Motor neuron (in vitro differentiated cells): ENCODE measurements around the gene SECISBP2L. TPM values are rescaled to one million over a fixed set of nuclear protein-coding genes. Genes with fewer than 3 reads are reported as not detected.
A peak's percentile ranks its signal among the peaks of the same experiment; 100 is the strongest.

ENCODE experiments used
- ATAC-seq, 8 experiments: fragments of 200-7000 bp; cut with Tn5 transposase; replicated peaks in 6 of 8; 2 replicates each; pipeline ENCODE4 v1.8.0; 2021; ENCODE audit warnings: mild to moderate bottlenecking in 8 of 8, moderate library complexity in 8 of 8
- H3K27ac ChIP-seq, 2 donors: fragments of 250-450 bp; sonication (Bioruptor Pico); 2 replicates each; pipeline ENCODE4 v1.9.0; 2021; ENCODE audit warnings: antibody characterized with exemption in 2 of 2, mild to moderate bottlenecking in 2 of 2, moderate library complexity in 1 of 2
- H3K4me1 ChIP-seq, 2 donors: fragments of 250-450 bp; sonication (Bioruptor Pico); replicated peaks in 1 of 2; 2 replicates each; pipeline ENCODE4 v1.6.1; 2021; ENCODE audit warnings: antibody characterized with exemption in 2 of 2, mild to moderate bottlenecking in 2 of 2, moderate library complexity in 1 of 2
- H3K4me3 ChIP-seq, 5 donors: fragments of 250-450 bp; sonication (Bioruptor Pico); 2 replicates each; pipeline ENCODE4 v1.9.0; 2021; ENCODE audit warnings: antibody characterized with exemption in 5 of 5, mild to moderate bottlenecking in 5 of 5, moderate library complexity in 4 of 5
- WGBS, 10 experiments: fragments of 450-650 bp; shearing (Covaris generic); methylation state at CpG; one replicate each; pipeline ENCODE4 v1.0.0; 2022; 5-methylcytosine and 5-hydroxymethylcytosine counted together
- in situ Hi-C, 9 experiments: fragments of 400-800 bp; cut with MboI; loops; one replicate each; pipeline ENCODE4 v1.15.0; 2021; ENCODE audit warnings: low sequenced_read_pairs in 9 of 9, low pct_unique_long_range_greater_than_20kb in 2 of 9; ENCODE audit not compliant: unreplicated experiment in 9 of 9
- total RNA-seq, 8 experiments: library from RNA; unstranded; fragments of 300-600 nt; gene quantifications; 2 replicates each; pipeline versions ENCODE4 v1.2.3 to v1.2.4, GENCODE V29; 2022

SECISBP2L gene
- total RNA-seq, 8 experiments from 2014 or later: 27.1 to 58.8 (median 35.3) TPM

GRCh38 chr15:49023354-49023753, 22.9 kb downstream of the SECISBP2L start:
- in situ Hi-C loops: no loop called here
- Histone ChIP-seq H3K4me3 (no peak overlapping the region), H3K27ac (no peak overlapping the region), H3K4me1 (no peaks in the 10 kb centered on the region)
- ATAC-seq: no peak
- 91 to 100% (median 100%) methylated on average over 1 to 3 of the region's 3 CpGs; no CpG with 5 or more reads in 1 of the 10 experiments for WGBS, 10 experiments

GRCh38 chr15:49015896-49016295, 30.4 kb downstream of the SECISBP2L start:
- Histone ChIP-seq H3K27ac (no peak overlapping the region), H3K4me3 (no peak overlapping the region), H3K4me1 (no peaks in the 10 kb centered on the region)
- in situ Hi-C loops: no loop called here
- 25 to 100% (median 83%) methylated on average over 1 to 2 of the region's 2 CpGs; no CpG with 5 or more reads in 1 of the 10 experiments for WGBS, 10 experiments
- peak in 1 of 8 experiments; percentile 24 for ATAC-seq

- Histone ChIP-seq H3K4me1 (no peaks in the 10 kb centered on the region), H3K27ac (no peak overlapping the region), H3K4me3 (no peak overlapping the region)
- ATAC-seq: no peak
- in situ Hi-C loops: no loop called here
- 73 to 100% (median 96%) methylated on average over 1 to 2 of the region's 2 CpGs; no CpG with 5 or more reads in 2 of the 10 experiments for WGBS, 10 experiments
These were observed 46.9 kb downstream of the SECISBP2L start for GRCh38 chr15:48999314-48999713.

GRCh38 chr15:48996276-48996675, 50.0 kb downstream of the SECISBP2L start:
- 86 to 100% (median 100%) methylated on average over 1 to 2 of the region's 2 CpGs for WGBS, 10 experiments
- Histone ChIP-seq H3K4me1 (no peaks in the 10 kb centered on the region), H3K4me3 (no peak overlapping the region), H3K27ac (no peak overlapping the region)
- ATAC-seq: no peak
- in situ Hi-C loops: no loop called here

GRCh38 chr15:48993380-48993779, 52.9 kb downstream of the SECISBP2L start:
- no peak overlapping the region for H3K4me3 ChIP-seq
- peak in 2 of 8 experiments; percentile 48 to 52 for ATAC-seq
- no peaks in the 10 kb centered on the region for H3K4me1 ChIP-seq
- no peak overlapping the region for H3K27ac ChIP-seq
- in situ Hi-C loops: no loop called here

GRCh38 chr15:48992545-48992944, 53.7 kb downstream of the SECISBP2L start:
- in situ Hi-C loops: no loop called here
- no peak overlapping the region for H3K27ac ChIP-seq
- H3K4me1 ChIP-seq: no peaks in the 10 kb centered on the region
- ATAC-seq: no peak
- WGBS, 10 experiments: 100% methylated on average over 1 of the region's 1 CpG; no CpG with 5 or more reads in 8 of the 10 experiments
- H3K4me3 ChIP-seq: no peak overlapping the region

- no peak overlapping the region for H3K4me3 ChIP-seq
- WGBS, 10 experiments: 20 to 100% (median 87%) methylated on average over 1 to 6 of the region's 6 CpGs; no CpG with 5 or more reads in 1 of the 10 experiments
- H3K27ac ChIP-seq: no peak overlapping the region
- H3K4me1 ChIP-seq: no peaks in the 10 kb centered on the region
- no peak for ATAC-seq
- in situ Hi-C loops: no loop called here
These were observed 54.1 kb downstream of the SECISBP2L start for GRCh38 chr15:48992096-48992495.

- Histone ChIP-seq H3K4me1 (no peaks in the 10 kb centered on the region), H3K27ac (no peak overlapping the region), H3K4me3 (no peak overlapping the region)
- no peak for ATAC-seq
- WGBS, 10 experiments: 0 to 92% (median 67%) methylated on average over 1 of the region's 1 CpG; no CpG with 5 or more reads in 2 of the 10 experiments
- in situ Hi-C loops: no loop called here
These were observed 57.1 kb downstream of the SECISBP2L start for GRCh38 chr15:48989170-48989569.

GRCh38 chr15:48987142-48987541, 59.1 kb downstream of the SECISBP2L start:
- H3K4me3 ChIP-seq: no peak overlapping the region
- H3K27ac ChIP-seq: no peak overlapping the region
- in situ Hi-C loops: no loop called here
- no peaks in the 10 kb centered on the region for H3K4me1 ChIP-seq
- ATAC-seq: no peak

GRCh38 chr15:48986240-48986639, 60.0 kb downstream of the SECISBP2L start:
- ATAC-seq: no peak
- H3K4me1 ChIP-seq: no peaks in the 10 kb centered on the region
- in situ Hi-C loops: no loop called here
- H3K4me3 ChIP-seq: no peak overlapping the region
- H3K27ac ChIP-seq: no peak overlapping the region
- 50 to 100% (median 88%) methylated on average over 1 to 5 of the region's 5 CpGs for WGBS, 10 experiments

GRCh38 chr15:48985516-48985915, 60.7 kb downstream of the SECISBP2L start:
- Histone ChIP-seq H3K4me3 (no peak overlapping the region), H3K27ac (no peak overlapping the region), H3K4me1 (no peaks in the 10 kb centered on the region)
- ATAC-seq: no peak
- in situ Hi-C loops: no loop called here
- 0 to 100% (median 100%) methylated on average over 1 to 2 of the region's 3 CpGs; no CpG with 5 or more reads in 3 of the 10 experiments for WGBS, 10 experiments

GRCh38 chr15:48984811-48985352, 61.4 kb downstream of the SECISBP2L start:
- H3K27ac ChIP-seq: no peak overlapping the region
- ATAC-seq: peak in 3 of 8 experiments; percentile 33 to 81 (median 61)

GRCh38 chr15:48984021-48984710, 62.1 kb downstream of the SECISBP2L start:
- ATAC-seq: no peak
- Histone ChIP-seq H3K27ac (no peak overlapping the region), H3K4me3 (no peak overlapping the region), H3K4me1 (no peaks in the 10 kb centered on the region)
- in situ Hi-C loops: no loop called here
- WGBS, 10 experiments: 46 to 100% (median 79%) methylated on average over 1 to 6 of the region's 7 CpGs; no CpG with 5 or more reads in 1 of the 10 experiments

More at GRCh38 chr15:48984811-48985352, 61.4 kb downstream of the SECISBP2L start:
- Histone ChIP-seq H3K4me1 (no peaks in the 10 kb centered on the region), H3K4me3 (no peak overlapping the region)
- in situ Hi-C loops: no loop called here
- WGBS, 10 experiments: 13 to 100% (median 78%) methylated on average over 1 to 4 of the region's 4 CpGs; no CpG with 5 or more reads in 1 of the 10 experiments

GRCh38 chr15:48983300-48983699, 62.9 kb downstream of the SECISBP2L start:
- no peak for ATAC-seq
- 75 to 92% (median 83%) methylated on average over 1 to 4 of the region's 5 CpGs; no CpG with 5 or more reads in 7 of the 10 experiments for WGBS, 10 experiments
- no peak overlapping the region for H3K4me3 ChIP-seq
- no peaks in the 10 kb centered on the region for H3K4me1 ChIP-seq
- H3K27ac ChIP-seq: no peak overlapping the region
- in situ Hi-C loops: no loop called here
